Measurements from ENCODE around the gene LMO7.
"Not testable (repeated sequence)": the region's sequence is repeated elsewhere in the genome, so short reads cannot be mapped to it uniquely, and the experiment has no call there.

Gene LMO7

DNA sequence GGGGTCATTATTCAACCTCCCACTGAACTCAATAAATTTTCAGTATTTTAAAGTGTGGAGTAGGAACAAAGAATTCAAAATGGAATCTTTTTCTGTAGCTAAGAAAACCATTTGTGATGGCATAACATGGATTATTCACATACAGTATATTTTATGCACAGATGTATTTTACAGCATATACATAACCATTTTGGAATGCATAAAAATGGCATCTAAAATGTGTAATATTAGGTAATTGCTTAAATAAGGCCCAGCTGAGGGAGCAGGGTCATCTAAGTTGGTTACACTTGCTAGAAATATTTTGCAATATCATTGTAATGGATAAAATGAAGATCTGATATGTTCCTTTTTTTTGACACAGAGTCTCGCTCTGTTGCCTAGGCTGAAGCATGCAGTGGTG lies 146.9 kb downstream of the LMO7 start:
- no peak for DNase-seq

DNA sequence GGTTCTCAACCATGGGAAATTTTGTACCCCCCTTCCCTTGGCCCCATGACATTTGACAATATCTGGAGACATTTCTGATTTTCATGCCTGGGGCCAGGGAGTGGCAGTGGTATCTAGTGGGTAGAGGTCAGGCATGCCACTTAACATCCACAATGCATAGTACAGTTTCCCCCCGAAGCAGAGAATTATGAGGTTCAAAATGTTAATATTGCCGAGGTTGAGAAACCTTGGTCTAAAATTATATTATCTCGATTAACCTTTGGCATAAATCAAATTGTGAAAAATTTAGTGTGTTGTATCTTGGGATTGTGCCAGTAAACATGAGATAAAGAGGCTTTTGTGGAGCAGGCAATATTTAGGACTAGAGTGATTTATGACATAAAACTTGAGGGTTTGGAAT lies 147.9 kb downstream of the LMO7 start:
- no peak for DNase-seq

GRCh38 chr13:75785130-75785529 lies 149.0 kb downstream of the LMO7 start:
- no peak for DNase-seq

GRCh38 chr13:75787249-75787928 lies 151.3 kb downstream of the LMO7 start:
- DNase-seq = no peak

DNA sequence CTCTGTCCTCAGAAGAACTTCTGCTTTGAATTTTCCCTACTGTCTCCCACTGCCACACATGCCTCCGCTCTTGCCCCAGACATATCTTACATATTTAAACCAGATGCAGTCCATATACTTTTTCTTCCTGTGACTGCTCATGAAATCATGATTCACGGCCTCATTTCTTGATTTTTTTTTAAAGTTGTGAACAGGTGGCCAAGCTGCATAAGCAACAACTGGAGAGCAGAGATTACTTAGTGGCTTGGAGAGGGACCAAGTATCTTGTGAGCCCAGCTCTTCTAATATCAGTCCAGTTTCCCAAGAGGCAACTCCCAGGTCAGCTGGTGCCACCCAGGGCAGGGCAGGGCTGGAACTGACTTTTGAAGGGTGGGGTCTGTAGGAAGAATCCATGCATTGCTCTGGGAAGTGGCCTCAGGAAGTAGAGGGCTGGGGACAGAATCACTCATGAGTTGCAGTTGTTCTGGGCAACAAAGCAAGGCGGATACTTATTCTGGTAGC lies 152.4 kb downstream of the LMO7 start:
- no peak for DNase-seq

DNA sequence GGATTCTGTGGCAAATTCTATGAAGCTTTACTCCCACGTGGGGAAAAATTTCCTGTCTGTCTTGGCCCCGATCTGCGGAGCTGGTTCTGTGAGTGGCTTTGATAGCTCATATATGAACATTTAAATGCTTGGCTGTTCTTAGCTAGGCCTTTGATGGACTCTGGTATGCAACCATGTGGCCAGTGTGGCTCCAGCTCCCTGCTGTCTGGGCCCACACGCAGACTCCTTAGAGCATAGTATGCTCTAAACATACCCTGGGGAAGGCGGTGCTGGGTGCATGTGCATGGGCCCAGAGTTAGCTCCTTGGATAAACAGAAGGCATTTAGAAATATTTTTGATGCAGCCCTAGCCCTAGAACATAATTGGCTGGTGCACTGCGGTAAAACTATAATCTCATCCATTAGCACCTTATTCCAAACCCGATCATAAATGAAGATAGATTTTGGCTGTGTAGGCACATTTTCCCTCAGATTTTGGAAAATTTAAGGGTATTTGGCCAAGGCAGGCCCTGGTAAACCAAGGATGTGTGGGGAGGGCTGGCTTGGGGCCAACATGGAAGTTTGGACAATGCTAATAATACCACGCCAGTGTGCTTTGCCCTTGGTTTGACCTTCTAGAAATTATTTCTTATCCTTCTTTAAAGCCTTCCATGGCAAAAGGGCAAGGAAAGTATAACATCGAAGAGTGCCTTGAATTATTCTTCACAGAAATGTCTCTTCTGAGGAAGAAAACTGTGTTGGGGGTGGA lies 153.5 kb downstream of the LMO7 start:
- DNase-seq = no peak

GRCh38 chr13:75790198-75790970 lies 154.3 kb downstream of the LMO7 start:
- no peak for DNase-seq

DNA sequence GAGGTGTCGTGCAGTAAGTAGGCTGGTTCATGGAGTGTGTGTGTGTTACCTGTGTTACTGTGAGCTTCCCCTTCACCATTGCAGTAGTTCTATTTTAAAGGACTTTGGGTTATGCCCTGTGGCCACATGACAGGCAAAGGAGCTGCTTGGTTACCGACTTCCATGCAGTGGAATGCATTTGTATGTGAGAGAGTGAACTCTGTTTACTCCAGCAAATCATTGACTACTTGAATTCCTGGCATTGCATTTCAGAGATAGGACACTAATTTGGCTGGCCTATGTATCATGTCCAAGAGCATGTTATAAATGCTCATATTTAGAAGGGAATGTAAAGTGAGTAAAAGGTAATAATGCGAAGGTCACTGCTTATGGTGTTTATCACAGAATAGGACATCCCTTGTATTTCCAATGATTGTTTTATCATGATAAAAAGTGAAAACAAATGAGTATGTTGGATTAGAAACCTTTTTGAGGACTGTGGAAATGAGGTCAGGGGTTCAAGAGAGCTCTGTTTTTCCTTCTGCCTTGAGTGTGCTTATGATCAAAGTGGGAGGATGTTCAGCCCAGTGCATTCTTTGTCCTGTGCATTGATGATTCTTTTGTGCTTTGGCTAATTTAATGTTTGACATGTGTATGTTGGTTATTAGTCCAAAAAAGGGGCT lies 156.5 kb downstream of the LMO7 start:
- no peak for DNase-seq

DNA sequence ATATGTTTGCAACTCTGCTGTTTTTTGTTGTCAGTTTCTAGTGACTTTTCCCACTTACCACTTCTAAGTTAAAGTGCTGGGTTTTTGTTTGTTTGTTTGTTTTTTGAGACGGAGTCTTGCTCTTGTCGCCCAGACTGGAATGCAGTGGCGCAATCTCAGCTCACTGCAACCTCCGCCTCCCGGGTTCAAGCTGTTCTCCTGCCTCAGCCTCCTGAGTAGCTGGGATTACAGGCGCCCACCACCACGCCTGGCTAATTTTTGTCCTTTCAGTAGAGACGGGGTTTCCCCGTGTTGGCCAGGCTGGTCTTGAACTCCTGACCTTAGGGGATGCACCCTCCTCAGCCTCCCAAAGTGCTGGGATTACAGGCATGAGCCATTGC lies 157.0 kb downstream of the LMO7 start:
- not testable (repeated sequence) for DNase-seq

- no peak for DNase-seq
Measured at GRCh38 chr13:75794663-75795062, 158.5 kb downstream of the LMO7 start.

DNA sequence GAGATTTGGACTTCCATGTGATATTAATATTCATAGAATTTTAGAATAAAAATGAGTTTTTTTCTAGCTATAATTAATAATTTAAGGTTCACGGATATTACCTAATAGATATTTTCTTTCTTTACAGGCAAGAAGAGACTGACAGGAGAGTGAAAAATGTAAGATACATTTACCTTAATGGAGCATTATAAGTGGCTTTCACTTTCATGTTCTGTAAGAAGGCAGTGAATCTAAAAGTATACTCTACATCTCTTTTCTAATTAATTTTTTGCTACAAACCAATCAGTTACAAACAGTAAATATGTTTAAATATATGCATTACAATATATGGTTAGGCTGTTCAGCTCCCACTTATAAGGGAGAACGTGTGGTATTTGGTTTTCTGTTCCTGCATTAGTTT lies 159.1 kb downstream of the LMO7 start:
- DNase-seq = no peak

- no peak for DNase-seq
Measured at GRCh38 chr13:75796825-75797224, 160.7 kb downstream of the LMO7 start.

DNA sequence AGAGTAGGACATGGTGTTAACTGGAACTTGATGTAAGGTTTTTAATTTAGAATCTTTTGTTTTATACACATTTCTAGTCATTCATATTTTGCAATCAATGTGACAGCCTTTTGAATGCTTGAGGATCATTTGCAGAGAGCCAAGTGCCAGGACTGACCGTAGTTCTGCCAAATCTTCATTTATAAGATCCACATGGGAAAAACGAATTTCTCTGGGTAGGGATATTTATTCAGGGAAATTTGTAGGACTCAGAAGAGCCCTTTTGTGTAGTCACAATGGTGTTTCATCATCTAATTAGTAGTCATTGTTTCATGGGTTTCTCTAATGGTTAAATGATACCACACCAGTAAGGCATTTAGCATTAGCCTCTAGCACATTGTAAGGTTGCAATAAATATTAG lies 161.1 kb downstream of the LMO7 start:
- DNase-seq = no peak

DNA sequence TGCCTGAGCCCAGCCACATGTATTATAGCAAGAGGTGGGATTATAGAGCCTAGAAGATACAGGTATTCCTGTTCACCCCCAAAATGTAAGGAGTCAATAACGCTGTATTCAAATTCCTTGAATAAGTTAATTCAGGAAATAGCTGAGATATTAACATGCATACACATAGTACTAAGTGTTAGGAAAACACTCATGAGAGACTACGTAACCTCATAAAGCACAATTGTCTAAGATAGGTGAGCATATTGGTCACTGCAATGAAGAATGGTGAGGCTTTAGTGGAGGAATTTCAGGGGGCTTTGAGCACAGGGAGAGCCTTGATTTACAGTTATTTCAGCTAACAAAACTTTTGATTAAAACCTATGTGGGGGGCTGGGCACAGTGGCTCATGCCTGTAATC lies 161.6 kb downstream of the LMO7 start:
- no peak for DNase-seq

GRCh38 chr13:75798353-75799255 lies 162.5 kb downstream of the LMO7 start:
- DNase-seq = no peak

GRCh38 chr13:75800545-75800944 lies 164.4 kb downstream of the LMO7 start:
- no peak for DNase-seq

DNA sequence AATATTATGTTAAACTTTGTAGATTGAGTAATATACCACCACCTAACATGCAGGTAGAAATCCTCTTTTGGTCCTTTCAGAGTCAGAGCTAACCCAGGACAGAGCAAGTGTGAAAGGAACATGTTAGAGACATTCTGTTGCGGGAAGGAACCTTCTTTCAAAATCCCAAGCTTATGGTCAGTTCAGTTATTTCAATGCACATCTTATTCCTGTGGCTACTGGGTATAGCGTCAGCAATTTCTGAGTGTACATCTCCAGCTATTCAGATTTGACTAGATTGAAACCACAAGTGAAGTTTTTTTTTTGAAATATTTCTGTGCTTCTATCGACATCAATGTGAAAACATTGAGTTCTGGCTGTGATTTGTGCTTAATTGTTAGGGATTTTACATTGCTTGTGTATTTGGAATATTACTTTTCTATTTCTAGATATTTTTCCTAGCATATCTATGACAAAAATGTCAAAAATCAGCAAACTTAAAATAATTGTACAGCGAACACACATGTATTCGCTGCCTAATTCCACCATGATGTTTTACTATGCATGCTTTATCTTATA lies 165.3 kb downstream of the LMO7 start:
- no peak for DNase-seq

DNA sequence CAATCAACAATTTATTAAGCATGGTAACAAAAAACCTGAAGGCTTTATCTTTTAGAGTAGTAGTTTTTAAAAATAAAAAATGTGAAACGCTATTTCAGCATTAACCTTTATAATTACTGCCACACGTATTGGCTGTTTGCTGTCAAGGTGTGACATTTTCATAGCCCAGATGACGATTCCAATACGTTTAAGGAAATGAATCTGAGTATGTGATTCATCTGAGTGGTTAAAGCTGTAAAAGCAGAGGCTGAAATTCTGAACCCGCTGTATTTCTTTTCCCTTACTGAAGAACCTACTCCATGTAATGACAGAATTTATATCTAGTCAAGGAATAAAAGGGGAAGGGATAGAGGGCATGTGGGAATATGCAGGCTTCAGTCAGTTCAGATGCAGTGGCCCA lies 166.0 kb downstream of the LMO7 start:
- DNase-seq = no peak

GRCh38 chr13:75803164-75803611 lies 167.1 kb downstream of the LMO7 start:
- DNase-seq = no peak

DNA sequence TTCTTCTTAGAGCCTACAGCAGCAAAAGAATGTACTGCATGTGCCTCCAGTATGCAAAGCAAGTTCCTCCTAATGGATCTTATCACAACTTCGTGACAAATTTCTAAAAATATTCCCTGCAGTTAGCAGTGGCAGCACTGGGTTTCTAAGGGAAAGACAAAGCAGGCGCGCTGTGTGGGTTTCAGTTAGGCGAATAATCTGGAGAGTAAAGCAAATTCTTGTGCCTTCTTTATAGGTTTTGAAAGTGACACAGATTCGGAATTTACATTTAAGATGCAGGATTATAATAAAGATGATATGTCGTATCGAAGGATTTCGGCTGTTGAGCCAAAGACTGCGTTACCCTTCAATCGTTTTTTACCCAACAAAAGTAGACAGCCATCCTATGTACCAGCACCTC lies 167.9 kb downstream of the LMO7 start:
- no peak for DNase-seq

- DNase-seq = no peak
Measured at GRCh38 chr13:75804605-75805004, 168.5 kb downstream of the LMO7 start.

- DNase-seq = no peak
Measured at GRCh38 chr13:75806117-75806516, 170.0 kb downstream of the LMO7 start.

Measured in activated T-cell treated with anti-CD3 and anti-CD28 coated beads, Interleukin-2, amount 50 U/mL, for 1 hour (primary cell).